HCT116 (cell line): ENCODE results near the gene FGGY. TPM values are rescaled to one million over a fixed set of nuclear protein-coding genes. Genes with fewer than 3 reads are reported as not detected.

Experiments used
- ATAC-seq: fragments of 200-7000 bp; cut with Tn5 transposase; 2 replicates; pipeline ENCODE4 v1.9.1; 2020; ENCODE audit warnings: mild to moderate bottlenecking, moderate library complexity
- BruUV-seq: library from RNA; stranded (reverse); fragments of 400-500 nt; replicated peaks from 2 replicates; lab custom pipeline; 2021; lab: Mats Ljungman, UMichigan
- CTCF ChIA-PET: fragments of 300-600 bp; sonication (Branson Sonifier 250); formaldehyde crosslinking; loops from one replicate; lab custom pipeline; 2021; ENCODE audit warnings: antibody characterized with exemption; lab: Charles Lee
- POLR2A ChIA-PET: fragments of 300-600, 350-600 bp; sonication (Branson Sonifier 250); formaldehyde crosslinking; loops from one replicate; lab custom pipeline; 2021; ENCODE audit warnings: antibody characterized with exemption; lab: Charles Lee
- RAD21 ChIA-PET, 2 experiments: fragments of 300-600 bp; sonication (Branson Sonifier 250); formaldehyde crosslinking; loops; one replicate each; lab custom pipeline; 2023; ENCODE audit warnings: low total read pairs in 2 of 2; ENCODE audit not compliant: uncharacterized antibody in 2 of 2, unreplicated experiment in 2 of 2, low non-redundant PET in 1 of 2; lab: Charles Lee
- DNase-seq: peaks from one replicate; pipeline ENCODE4 v3.0.0-alpha.2; 2010; ENCODE audit warnings: low read depth, low spot score
- H2AFZ ChIP-seq: fragments of 200-600 bp; shearing (Covaris generic), sonication (generic); 2 replicates; pipeline ENCODE4 v1.6.1; 2017; ENCODE audit warnings: low read depth, mixed run types, mixed read lengths, antibody characterized with exemption, low read length; ENCODE audit not compliant: poor library complexity, severe bottlenecking
- H3K27ac ChIP-seq: 2 replicates; pipeline ENCODE4 v1.5.1; 2012; ENCODE audit warnings: low read depth, low read length
- H3K27me3 ChIP-seq: fragments of 200-600 bp; sonication (generic); 2 replicates; pipeline ENCODE4 v1.6.1; 2016; ENCODE audit warnings: mixed run types, low read length, mixed read lengths; ENCODE audit not compliant: insufficient read depth
- H3K36me3 ChIP-seq, 2 experiments: fragments of 200-500 bp in 1 of 2; fragments of 200-600 bp in 1 of 2; sonication (Bioruptor generic) in 1 of 2; sonication (generic) in 1 of 2; 2 replicates each; pipeline versions ENCODE4 v1.5.1 to v1.6.1; 2014 to 2016; ENCODE audit warnings: low read length in 2 of 2, inconsistent platforms in 1 of 2, mixed read lengths in 1 of 2, mixed run types in 1 of 2; ENCODE audit not compliant: insufficient read depth in 2 of 2, control insufficient read depth in 1 of 2
- H3K4me1 ChIP-seq, 2 experiments: fragments of 200-600 bp in 1 of 2; sonication (generic) in 1 of 2; 2 replicates each; pipeline versions ENCODE4 v1.5.1 to v1.6.1; 2012 to 2017; ENCODE audit warnings: low read length in 2 of 2, inconsistent platforms in 1 of 2, mild to moderate bottlenecking in 1 of 2, mixed read lengths in 1 of 2, mixed run types in 1 of 2, moderate library complexity in 1 of 2; ENCODE audit not compliant: insufficient read depth in 2 of 2, control insufficient read depth in 1 of 2
- H3K4me2 ChIP-seq: fragments of 200-600 bp; sonication (generic); 2 replicates; pipeline ENCODE4 v1.6.1; 2017; ENCODE audit warnings: mixed run types, low read length, mixed read lengths
- H3K4me3 ChIP-seq, 2 experiments: fragments of 200-600 bp in 1 of 2; sonication (generic) in 1 of 2; replicated peaks in 1 of 2; 2 replicates each; pipeline ENCODE4 v1.5.1; 2011 to 2016; ENCODE audit warnings: low read length in 2 of 2, control low read depth in 1 of 2, low read depth in 1 of 2, mild to moderate bottlenecking in 1 of 2, mixed read lengths in 1 of 2, mixed run types in 1 of 2
- H3K79me2 ChIP-seq: fragments of 200-600 bp; sonication (generic); 2 replicates; pipeline ENCODE4 v1.6.1; 2017; ENCODE audit warnings: mild to moderate bottlenecking, mixed run types, low read length, moderate library complexity, mixed read lengths; ENCODE audit not compliant: insufficient read depth
- H3K9ac ChIP-seq: fragments of 200-600 bp; sonication (generic); 2 replicates; pipeline ENCODE4 v1.6.1; 2016; ENCODE audit warnings: low read length, mixed read lengths
- H3K9me2 ChIP-seq: fragments of 200-600 bp; sonication (generic), shearing (Covaris generic); 2 replicates; pipeline ENCODE4 v1.6.1; 2017; ENCODE audit warnings: mixed run types, mild to moderate bottlenecking, moderate library complexity; ENCODE audit not compliant: insufficient read depth
- H3K9me3 ChIP-seq, 2 experiments: fragments of 200-500 bp in 1 of 2; fragments of 200-600 bp in 1 of 2; sonication (Bioruptor generic) in 1 of 2; sonication (generic) in 1 of 2; 2 replicates each; pipeline ENCODE4 v1.6.1; 2014 to 2017; ENCODE audit warnings: low read length in 2 of 2, mixed read lengths in 2 of 2, inconsistent platforms in 1 of 2, low read depth in 1 of 2, mild to moderate bottlenecking in 1 of 2, mixed run types in 1 of 2, moderate library complexity in 1 of 2; ENCODE audit not compliant: control insufficient read depth in 1 of 2, insufficient read depth in 1 of 2
- H4K20me1 ChIP-seq: fragments of 200-600 bp; sonication (generic), shearing (Covaris generic); 2 replicates; pipeline ENCODE4 v1.6.1; 2017; ENCODE audit warnings: mixed run types, mild to moderate bottlenecking, moderate library complexity; ENCODE audit not compliant: insufficient read depth
- ATF3 ChIP-seq: IDR thresholded peaks from 2 replicates; pipeline ENCODE4 v1.6.1; 2012
- CEBPB ChIP-seq: IDR thresholded peaks from 2 replicates; pipeline ENCODE4 v1.6.1; 2012; ENCODE audit warnings: low read depth
- CTCF ChIP-seq, 3 experiments: fragments of 200-600 bp in 1 of 3; sonication (generic) in 1 of 3; IDR thresholded peaks in 2 of 3; conservative IDR thresholded peaks in 1 of 3; 2 replicates each; pipeline ENCODE4 v1.5.1; 2012 to 2017; ENCODE audit warnings: low read depth in 2 of 3, low read length in 2 of 3, antibody characterized with exemption in 1 of 3, borderline replicate concordance in 1 of 3, control low read depth in 1 of 3, mild to moderate bottlenecking in 1 of 3, mixed read lengths in 1 of 3, mixed run types in 1 of 3, moderate library complexity in 1 of 3; ENCODE audit not compliant: insufficient read depth in 1 of 3
- ELF1 ChIP-seq: IDR thresholded peaks from 2 replicates; pipeline ENCODE4 v1.6.1; 2012; ENCODE audit warnings: low read depth, borderline replicate concordance
- EZH2 ChIP-seq: fragments of 200-600 bp; sonication (generic); IDR thresholded peaks from 2 replicates; pipeline ENCODE4 v1.6.1; 2017; ENCODE audit warnings: antibody characterized with exemption, mixed run types
- EZH2phosphoT487 ChIP-seq: fragments of 200-600 bp; IDR thresholded peaks from 2 replicates; pipeline ENCODE4 v1.6.1; 2018; ENCODE audit warnings: antibody characterized with exemption, borderline replicate concordance
- FOSL1 ChIP-seq: IDR thresholded peaks from 2 replicates; pipeline ENCODE4 v1.6.1; 2012; ENCODE audit warnings: low read depth
- JUND ChIP-seq: IDR thresholded peaks from 2 replicates; pipeline ENCODE4 v1.6.1; 2012
- MAX ChIP-seq: IDR thresholded peaks from 2 replicates; pipeline ENCODE4 v1.6.1; 2012
- POLR2A ChIP-seq: IDR thresholded peaks from 2 replicates; pipeline ENCODE4 v1.7.0; 2011; ENCODE audit warnings: borderline replicate concordance; ENCODE audit not compliant: insufficient read depth, insufficient read length; ENCODE audit errors: extremely low read depth
- RAD21 ChIP-seq: IDR thresholded peaks from 2 replicates; pipeline ENCODE4 v1.6.1; 2012; ENCODE audit warnings: low read depth, mild to moderate bottlenecking
- REST ChIP-seq: IDR thresholded peaks from 2 replicates; pipeline ENCODE4 v1.6.1; 2012; ENCODE audit warnings: low read depth
- SIN3A ChIP-seq: IDR thresholded peaks from 2 replicates; pipeline ENCODE4 v1.6.1; 2012; ENCODE audit warnings: low read depth
- SP1 ChIP-seq: IDR thresholded peaks from 2 replicates; pipeline ENCODE4 v1.6.1; 2012; ENCODE audit warnings: low read depth
- TCF7L2 ChIP-seq: IDR thresholded peaks from 2 replicates; pipeline ENCODE4 v1.7.0; 2011; ENCODE audit warnings: borderline replicate concordance, inconsistent platforms; ENCODE audit not compliant: insufficient read depth, insufficient read length; ENCODE audit errors: extremely low read depth
- ZBTB33 ChIP-seq: IDR thresholded peaks from 2 replicates; pipeline ENCODE4 v1.6.1; 2011; ENCODE audit warnings: mild to moderate bottlenecking, low read length, moderate library complexity; ENCODE audit not compliant: insufficient replicate concordance; ENCODE audit errors: extremely low read depth
- ZFX ChIP-seq: fragments of 450-650 bp; IDR thresholded peaks from 2 replicates; pipeline ENCODE4 v1.6.1; 2017
- intact Hi-C: fragments of 100-400 bp; cut with micrococcal nuclease; formaldehyde crosslinking; loops from 2 replicates; pipeline ENCODE4 v1.10.0; 2022
- total RNA-seq: library from RNA; stranded (reverse); gene quantifications from one replicate; pipeline ENCODE4 v1.2.1, GENCODE V29; 2021; ENCODE audit not compliant: unreplicated experiment

Gene FGGY
- total RNA-seq, 1 experiment from 2014 or later, result 10.6 TPM

GRCh38 chr1:59511476-59512465 lies 214.9 kb downstream of the FGGY start:
- no peak overlapping the region for H3K4me3 ChIP-seq
- H3K4me2 ChIP-seq, result no peak overlapping the region
- ChIA-PET RAD21 (no interaction called here), CTCF (no interaction called here)
- no peaks in the 10 kb centered on the region for H3K9me3 ChIP-seq
- H3K27me3 ChIP-seq, result no peaks in the 10 kb centered on the region
- no peaks in the 10 kb centered on the region for H4K20me1 ChIP-seq
- no peak overlapping the region for H3K27ac ChIP-seq
- H2AFZ ChIP-seq, result no peak overlapping the region
- no peaks in the 10 kb centered on the region for H3K79me2 ChIP-seq
- ATAC-seq, result no peak
- no peak for DNase-seq
- H3K4me1 ChIP-seq, result no peaks in the 10 kb centered on the region
- no peak overlapping the region for H3K9ac ChIP-seq
- no peaks in the 10 kb centered on the region for H3K36me3 ChIP-seq
- BruUV-seq, result no TSS peak
- no peaks in the 10 kb centered on the region for H3K9me2 ChIP-seq
- TF ChIP-seq FOSL1, result no peak
- no peak for TF ChIP-seq CEBPB
- no peak for TF ChIP-seq SP1
- no peak for TF ChIP-seq ZFX
- no peak for TF ChIP-seq POLR2A
- TF ChIP-seq CTCF (IDR thresholded peaks at IDR 0.05 in 2 of 3, conservative IDR thresholded peaks at IDR 0.05 in 1 of 3; ENCODE audit: borderline replicate concordance in 1 of 3, insufficient read depth in 1 of 3, low read depth in 2 of 3, low read length in 2 of 3), result no peak
- TF ChIP-seq TCF7L2, result no peak
- no peak for TF ChIP-seq MAX
- no peak for TF ChIP-seq SIN3A
- TF ChIP-seq ELF1, result no peak
- TF ChIP-seq REST, result no peak
- TF ChIP-seq RAD21, result no peak
- no peak for TF ChIP-seq ATF3
- TF ChIP-seq ZBTB33, result no peak
- TF ChIP-seq EZH2, result no peak
- no peak for TF ChIP-seq EZH2phosphoT487
- TF ChIP-seq JUND, result no peak
- TF ChIP-seq, all 23 proteins: peak for 0
- POLR2A ChIA-PET, result no interaction called here
- intact Hi-C loops, result no loop called here
